ENCODE results near the gene CECR2.

Gene CECR2

DNA sequence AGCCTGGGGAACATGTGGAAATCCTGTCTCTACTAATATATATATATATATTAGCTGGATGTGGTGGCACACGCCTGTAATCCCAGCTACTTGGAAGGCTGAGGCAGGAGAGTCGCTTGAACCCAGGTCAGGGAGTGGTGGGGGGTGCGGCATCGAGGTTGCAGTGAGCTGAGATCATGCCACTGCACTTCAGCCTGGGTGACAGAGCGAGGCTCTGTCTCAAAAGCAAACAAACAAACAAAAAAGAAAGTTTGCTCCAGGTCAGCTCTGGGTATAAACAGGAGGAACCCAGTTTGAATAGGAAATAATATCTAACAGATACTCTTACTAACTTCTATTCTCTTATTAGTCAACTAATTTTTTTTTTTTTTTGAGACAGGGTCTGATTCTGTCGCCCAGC, 34.3 kb upstream of the CECR2 start:
- TF ChIP-seq ZNF8 (CRISPR knock-in tag; IDR thresholded peaks at IDR 0.05) (no peak), RARB (CRISPR knock-in tag; IDR thresholded peaks at IDR 0.05) (no peak), ZC3H10 (CRISPR knock-in tag; IDR thresholded peaks at IDR 0.05) (no peak), OSR1 (CRISPR knock-in tag; IDR thresholded peaks at IDR 0.05) (no peak), ISL1 (CRISPR knock-in tag; IDR thresholded peaks at IDR 0.05) (no peak), PPARA (CRISPR knock-in tag; IDR thresholded peaks at IDR 0.05; ENCODE audit: borderline replicate concordance) (no peak), ZFP30 (CRISPR knock-in tag; IDR thresholded peaks at IDR 0.05) (no peak), ZNF70 (CRISPR knock-in tag; IDR thresholded peaks at IDR 0.05) (no peak), SNAI2 (CRISPR knock-in tag; IDR thresholded peaks at IDR 0.05) (no peak), ESRRG (CRISPR knock-in tag; IDR thresholded peaks at IDR 0.05) (no peak), CREB5 (CRISPR knock-in tag; IDR thresholded peaks at IDR 0.05; ENCODE audit: low read depth) (no peak), ZNF565 (CRISPR knock-in tag; conservative IDR thresholded peaks at IDR 0.05; ENCODE audit: low read depth) (no peak)
- TF ChIP-seq, protein P1, sequence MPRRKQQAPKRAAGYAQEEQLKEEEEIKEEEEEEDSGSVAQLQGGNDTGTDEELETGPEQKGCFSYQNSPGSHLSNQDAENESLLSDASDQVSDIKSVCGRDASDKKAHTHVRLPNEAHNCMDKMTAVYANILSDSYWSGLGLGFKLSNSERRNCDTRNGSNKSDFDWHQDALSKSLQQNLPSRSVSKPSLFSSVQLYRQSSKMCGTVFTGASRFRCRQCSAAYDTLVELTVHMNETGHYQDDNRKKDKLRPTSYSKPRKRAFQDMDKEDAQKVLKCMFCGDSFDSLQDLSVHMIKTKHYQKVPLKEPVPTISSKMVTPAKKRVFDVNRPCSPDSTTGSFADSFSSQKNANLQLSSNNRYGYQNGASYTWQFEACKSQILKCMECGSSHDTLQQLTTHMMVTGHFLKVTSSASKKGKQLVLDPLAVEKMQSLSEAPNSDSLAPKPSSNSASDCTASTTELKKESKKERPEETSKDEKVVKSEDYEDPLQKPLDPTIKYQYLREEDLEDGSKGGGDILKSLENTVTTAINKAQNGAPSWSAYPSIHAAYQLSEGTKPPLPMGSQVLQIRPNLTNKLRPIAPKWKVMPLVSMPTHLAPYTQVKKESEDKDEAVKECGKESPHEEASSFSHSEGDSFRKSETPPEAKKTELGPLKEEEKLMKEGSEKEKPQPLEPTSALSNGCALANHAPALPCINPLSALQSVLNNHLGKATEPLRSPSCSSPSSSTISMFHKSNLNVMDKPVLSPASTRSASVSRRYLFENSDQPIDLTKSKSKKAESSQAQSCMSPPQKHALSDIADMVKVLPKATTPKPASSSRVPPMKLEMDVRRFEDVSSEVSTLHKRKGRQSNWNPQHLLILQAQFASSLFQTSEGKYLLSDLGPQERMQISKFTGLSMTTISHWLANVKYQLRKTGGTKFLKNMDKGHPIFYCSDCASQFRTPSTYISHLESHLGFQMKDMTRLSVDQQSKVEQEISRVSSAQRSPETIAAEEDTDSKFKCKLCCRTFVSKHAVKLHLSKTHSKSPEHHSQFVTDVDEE (CRISPR knock-in tag; IDR thresholded peaks at IDR 0.05): no peak
- TF ChIP-seq, protein P2, sequence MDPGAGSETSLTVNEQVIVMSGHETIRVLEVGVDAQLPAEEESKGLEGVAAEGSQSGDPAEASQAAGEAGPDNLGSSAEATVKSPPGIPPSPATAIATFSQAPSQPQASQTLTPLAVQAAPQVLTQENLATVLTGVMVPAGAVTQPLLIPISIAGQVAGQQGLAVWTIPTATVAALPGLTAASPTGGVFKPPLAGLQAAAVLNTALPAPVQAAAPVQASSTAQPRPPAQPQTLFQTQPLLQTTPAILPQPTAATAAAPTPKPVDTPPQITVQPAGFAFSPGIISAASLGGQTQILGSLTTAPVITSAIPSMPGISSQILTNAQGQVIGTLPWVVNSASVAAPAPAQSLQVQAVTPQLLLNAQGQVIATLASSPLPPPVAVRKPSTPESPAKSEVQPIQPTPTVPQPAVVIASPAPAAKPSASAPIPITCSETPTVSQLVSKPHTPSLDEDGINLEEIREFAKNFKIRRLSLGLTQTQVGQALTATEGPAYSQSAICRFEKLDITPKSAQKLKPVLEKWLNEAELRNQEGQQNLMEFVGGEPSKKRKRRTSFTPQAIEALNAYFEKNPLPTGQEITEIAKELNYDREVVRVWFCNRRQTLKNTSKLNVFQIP (CRISPR knock-in tag; IDR thresholded peaks at IDR 0.05; ENCODE audit: borderline replicate concordance, low read depth): no peak
- ATAC-seq: no peak

GRCh38 chr22:17336061-17336460, 33.2 kb upstream of the CECR2 start:
- ATAC-seq: no peak
- TF ChIP-seq ISL1 (CRISPR knock-in tag; IDR thresholded peaks at IDR 0.05): no peak
- no peak for TF ChIP-seq ZC3H10 (CRISPR knock-in tag; IDR thresholded peaks at IDR 0.05)
- TF ChIP-seq ZNF8 (CRISPR knock-in tag; IDR thresholded peaks at IDR 0.05): no peak
- TF ChIP-seq ZNF565 (CRISPR knock-in tag; conservative IDR thresholded peaks at IDR 0.05; ENCODE audit: low read depth): no peak
- no peak for TF ChIP-seq SNAI2 (CRISPR knock-in tag; IDR thresholded peaks at IDR 0.05)
- TF ChIP-seq TCF4 (CRISPR knock-in tag; IDR thresholded peaks at IDR 0.05; ENCODE audit: borderline replicate concordance): no peak
- no peak for TF ChIP-seq ZFP3 (CRISPR knock-in tag; IDR thresholded peaks at IDR 0.05)
- no peak for TF ChIP-seq ZNF70 (CRISPR knock-in tag; IDR thresholded peaks at IDR 0.05)
- TF ChIP-seq BACH2 (CRISPR knock-in tag; IDR thresholded peaks at IDR 0.05; ENCODE audit: borderline replicate concordance): no peak
- TF ChIP-seq ZFP30 (CRISPR knock-in tag; IDR thresholded peaks at IDR 0.05): no peak

DNA sequence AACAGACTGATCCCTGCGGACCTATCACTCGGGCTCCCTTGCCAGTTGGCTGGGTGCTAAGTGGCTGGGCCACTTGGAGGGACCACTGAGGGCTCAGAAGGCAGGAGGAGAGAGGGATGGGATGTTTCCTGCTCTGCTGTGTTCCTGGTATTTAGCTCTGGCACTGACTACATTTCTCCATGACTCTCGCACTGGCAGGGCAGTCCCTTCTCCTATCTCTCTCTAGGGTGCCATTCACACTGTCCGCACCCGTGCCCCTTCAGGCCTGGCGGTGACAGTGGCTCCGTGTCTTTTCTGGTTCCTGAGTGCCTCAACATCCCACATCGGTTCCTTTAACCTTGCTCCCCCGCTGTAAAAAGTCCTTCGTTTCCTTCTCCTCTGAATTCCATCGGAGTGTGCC, 31.6 kb upstream of the CECR2 start:
- ATAC-seq: no peak
- TF ChIP-seq CREB5 (CRISPR knock-in tag; IDR thresholded peaks at IDR 0.05; ENCODE audit: low read depth): no peak
- TF ChIP-seq TOX (CRISPR knock-in tag; IDR thresholded peaks at IDR 0.05; ENCODE audit: borderline replicate concordance): no peak

GRCh38 chr22:17339095-17339693, 30.1 kb upstream of the CECR2 start:
- ATAC-seq: no peak
- TF ChIP-seq RARB (CRISPR knock-in tag; IDR thresholded peaks at IDR 0.05): no peak
- no peak for TF ChIP-seq PPARA (CRISPR knock-in tag; IDR thresholded peaks at IDR 0.05; ENCODE audit: borderline replicate concordance)
- TF ChIP-seq ZC3H10 (CRISPR knock-in tag; IDR thresholded peaks at IDR 0.05): no peak
- no peak for TF ChIP-seq ZNF70 (CRISPR knock-in tag; IDR thresholded peaks at IDR 0.05)
- TF ChIP-seq CREB5 (CRISPR knock-in tag; IDR thresholded peaks at IDR 0.05; ENCODE audit: low read depth): no peak
- no peak for TF ChIP-seq ZNF8 (CRISPR knock-in tag; IDR thresholded peaks at IDR 0.05)
- no peak for TF ChIP-seq PATZ1 (CRISPR knock-in tag; IDR thresholded peaks at IDR 0.05; ENCODE audit: borderline replicate concordance)
- no peak for TF ChIP-seq CSDC2 (CRISPR knock-in tag; IDR thresholded peaks at IDR 0.05)
- no peak for TF ChIP-seq ISL1 (CRISPR knock-in tag; IDR thresholded peaks at IDR 0.05)
- no peak for TF ChIP-seq GLIS3 (CRISPR knock-in tag; IDR thresholded peaks at IDR 0.05)
- TF ChIP-seq ZFP3 (CRISPR knock-in tag; IDR thresholded peaks at IDR 0.05): no peak
- TF ChIP-seq ARNTL (CRISPR knock-in tag; IDR thresholded peaks at IDR 0.05; ENCODE audit: borderline replicate concordance, low read depth): no peak
- TF ChIP-seq BACH2 (CRISPR knock-in tag; IDR thresholded peaks at IDR 0.05; ENCODE audit: borderline replicate concordance): no peak
- no peak for TF ChIP-seq SNAI2 (CRISPR knock-in tag; IDR thresholded peaks at IDR 0.05)
- TF ChIP-seq OSR1 (CRISPR knock-in tag; IDR thresholded peaks at IDR 0.05): no peak
- TF ChIP-seq, protein P2 (CRISPR knock-in tag; IDR thresholded peaks at IDR 0.05; ENCODE audit: borderline replicate concordance, low read depth): no peak
- TF ChIP-seq TCF4 (CRISPR knock-in tag; IDR thresholded peaks at IDR 0.05; ENCODE audit: borderline replicate concordance): no peak

Data from SK-N-SH treated with all-trans-retinoic acid at 6 μM for 48 hours (cell line).